ENCODE data around the gene ZNF771. TPM values are rescaled to one million over a fixed set of nuclear protein-coding genes. Genes with fewer than 3 reads are reported as not detected.

Gene ZNF771
- polyA plus RNA-seq, 1 donor (not counting 4 experiments of a cell fraction or from before 2014, with no cell fraction given) = 4.0 TPM

- dilution Hi-C loops (cut with MboI; ENCODE audit: extremely low pct_ligation_motif_present, low sequenced_read_pairs) = no loop called here
- Histone ChIP-seq H4K20me1 (ENCODE audit: control insufficient read depth, extremely low read depth, insufficient read depth, low read length) (no peaks in the 10 kb centered on the region), H3K4me2 (ENCODE audit: control insufficient read depth, extremely low read depth, insufficient read depth, low read depth, low read length) (no peak overlapping the region), H3K9ac (ENCODE audit: control insufficient read depth, extremely low read depth, insufficient read depth, low read length) (no peak overlapping the region), H3K27me3 (ENCODE audit: control insufficient read depth, extremely low read depth, insufficient read depth, low read length) (no peaks in the 10 kb centered on the region), H3K36me3 (ENCODE audit: control insufficient read depth in 2 of 2, extremely low read depth in 1 of 2, insufficient read depth in 2 of 2, low read length in 2 of 2) (peaks cover 0 to 3% of the 10 kb centered on the region in 2 experiments), H3K79me2 (ENCODE audit: control insufficient read depth, insufficient read depth, low read length) (peaks cover 4% of the 10 kb centered on the region), H3K9me3 (ENCODE audit: control insufficient read depth, low read depth, low read length) (no peaks in the 10 kb centered on the region), H3K9me1 (ENCODE audit: control insufficient read depth, extremely low read depth, insufficient read depth, low read length) (no peaks in the 10 kb centered on the region), H3K4me3 (ENCODE audit: control insufficient read depth in 2 of 3, extremely low read depth in 1 of 3, insufficient read depth in 2 of 3, low read depth in 1 of 3, low read length in 3 of 3) (no peak overlapping the region), H3K27ac (ENCODE audit: control insufficient read depth, insufficient read depth, low read length) (no peak overlapping the region), H2AFZ (ENCODE audit: control insufficient read depth, low read length) (no peak overlapping the region), H3K4me1 (ENCODE audit: control insufficient read depth, extremely low read depth, insufficient read depth, low read length) (peaks cover 12% of the 10 kb centered on the region)
- FAIRE-seq (no peak), DNase-seq (ENCODE audit: low read depth, low spot score) (no peak)
- TF ChIP-seq EZH2 (IDR thresholded peaks at IDR 0.05; ENCODE audit: low read length) (no peak), CTCF (optimal IDR thresholded peaks at IDR 0.05 in 1 of 3, IDR thresholded peaks at IDR 0.05 in 1 of 3, conservative IDR thresholded peaks at IDR 0.05 in 1 of 3; ENCODE audit: extremely low read depth in 1 of 3, insufficient read depth in 2 of 3, low read length in 3 of 3) (no peak)
Measured at GRCh38 chr16:30398661-30399434, 8.6 kb upstream of the ZNF771 start.

- Histone ChIP-seq H3K9me3 (ENCODE audit: control insufficient read depth, low read depth, low read length) (no peaks in the 10 kb centered on the region), H3K4me1 (ENCODE audit: control insufficient read depth, extremely low read depth, insufficient read depth, low read length) (peaks cover 12% of the 10 kb centered on the region), H3K9me1 (ENCODE audit: control insufficient read depth, extremely low read depth, insufficient read depth, low read length) (no peaks in the 10 kb centered on the region), H3K4me3 (ENCODE audit: control insufficient read depth in 2 of 3, extremely low read depth in 1 of 3, insufficient read depth in 2 of 3, low read depth in 1 of 3, low read length in 3 of 3) (peak overlapping the region; percentile 44 to 83 (median 79)), H3K79me2 (ENCODE audit: control insufficient read depth, insufficient read depth, low read length) (peaks cover 4% of the 10 kb centered on the region), H3K36me3 (ENCODE audit: control insufficient read depth in 2 of 2, extremely low read depth in 1 of 2, insufficient read depth in 2 of 2, low read length in 2 of 2) (peaks cover 0 to 3% of the 10 kb centered on the region in 2 experiments), H4K20me1 (ENCODE audit: control insufficient read depth, extremely low read depth, insufficient read depth, low read length) (no peaks in the 10 kb centered on the region), H3K9ac (ENCODE audit: control insufficient read depth, extremely low read depth, insufficient read depth, low read length) (peak overlapping the region; percentile 82), H3K4me2 (ENCODE audit: control insufficient read depth, extremely low read depth, insufficient read depth, low read depth, low read length) (peak overlapping the region; percentile 91), H2AFZ (ENCODE audit: control insufficient read depth, low read length) (peak overlapping the region; percentile 92), H3K27me3 (ENCODE audit: control insufficient read depth, extremely low read depth, insufficient read depth, low read length) (no peaks in the 10 kb centered on the region), H3K27ac (ENCODE audit: control insufficient read depth, insufficient read depth, low read length) (peak overlapping the region; percentile 71)
- no peak for DNase-seq (ENCODE audit: low read depth, low spot score)
- TF ChIP-seq CTCF (optimal IDR thresholded peaks at IDR 0.05 in 1 of 3, IDR thresholded peaks at IDR 0.05 in 1 of 3, conservative IDR thresholded peaks at IDR 0.05 in 1 of 3; ENCODE audit: extremely low read depth in 1 of 3, insufficient read depth in 2 of 3, low read length in 3 of 3) (no peak), EZH2 (IDR thresholded peaks at IDR 0.05; ENCODE audit: low read length) (no peak)
- FAIRE-seq = no peak
- dilution Hi-C loops (cut with MboI; ENCODE audit: extremely low pct_ligation_motif_present, low sequenced_read_pairs) = no loop called here
Measured at GRCh38 chr16:30399435-30400186, 7.8 kb upstream of the ZNF771 start.
